CD4-positive, alpha-beta memory T cell (primary cell): ENCODE results near the gene PLD1. TPM values are rescaled to one million over a fixed set of nuclear protein-coding genes. Genes with fewer than 3 reads are reported as not detected.

Experiments used
- CTCF ChIA-PET: fragments of 350-600 bp; sonication (Branson Sonifier 250); formaldehyde crosslinking; loops from one replicate; lab custom pipeline; 2021; ENCODE audit warnings: inconsistent platforms; ENCODE audit not compliant: partially characterized antibody; lab: Charles Lee
- POLR2A ChIA-PET: fragments of 350-600 bp; sonication (Branson Sonifier 250); formaldehyde crosslinking; loops from one replicate; lab custom pipeline; 2021; ENCODE audit not compliant: partially characterized antibody; lab: Charles Lee
- DNase-seq, 5 donors: peaks; one replicate each; pipeline versions ENCODE4 v3.0.0 to v3.0.0-alpha.2; 2020 to 2022; ENCODE audit warnings: mixed read lengths in 1 of 5
- H3K27ac ChIP-seq: one replicate; pipeline ENCODE4 v1.7.0; 2013; ENCODE audit warnings: low read depth, low read length
- H3K27me3 ChIP-seq: 2 replicates; pipeline ENCODE4 v1.7.0; 2013; ENCODE audit warnings: mild to moderate bottlenecking, low read length, moderate library complexity; ENCODE audit not compliant: insufficient read depth
- H3K36me3 ChIP-seq: 2 replicates; pipeline ENCODE4 v1.7.0; 2013; ENCODE audit warnings: mild to moderate bottlenecking, low read length, moderate library complexity; ENCODE audit not compliant: insufficient read depth
- H3K4me1 ChIP-seq: 2 replicates; pipeline ENCODE4 v1.7.0; 2013; ENCODE audit warnings: mild to moderate bottlenecking, low read length, moderate library complexity; ENCODE audit not compliant: insufficient read depth
- H3K4me3 ChIP-seq, 2 donors: one replicate each; pipeline ENCODE4 v1.7.0; 2013; ENCODE audit warnings: low read length in 2 of 2, mild to moderate bottlenecking in 1 of 2
- H3K9me3 ChIP-seq, 2 donors: one replicate each; pipeline ENCODE4 v1.7.0; 2013; ENCODE audit warnings: low read length in 2 of 2, control low read depth in 1 of 2; ENCODE audit not compliant: control insufficient read depth in 1 of 2
- H3K27ac Mint-ChIP-seq, 7 donors: one replicate each; pipeline ENCODE4 v1.8.0; 2020 to 2021; ENCODE audit warnings: mixed read lengths in 7 of 7, mild to moderate bottlenecking in 6 of 7, inconsistent platforms in 3 of 7, moderate library complexity in 3 of 7
- H3K27me3 Mint-ChIP-seq, 2 donors: one replicate each; pipeline ENCODE4 v1.8.0; 2020 to 2021; ENCODE audit warnings: mixed read lengths in 2 of 2
- H3K36me3 Mint-ChIP-seq, 2 donors: one replicate each; pipeline ENCODE4 v1.8.0; 2020 to 2021; ENCODE audit warnings: mixed read lengths in 2 of 2, inconsistent platforms in 1 of 2, mild to moderate bottlenecking in 1 of 2
- H3K4me1 Mint-ChIP-seq, 4 donors: one replicate each; pipeline ENCODE4 v1.8.0; 2020 to 2021; ENCODE audit warnings: mixed read lengths in 4 of 4, mild to moderate bottlenecking in 1 of 4
- H3K4me3 Mint-ChIP-seq, 8 donors: one replicate each; pipeline ENCODE4 v1.8.0; 2020 to 2021; ENCODE audit warnings: mixed read lengths in 8 of 8, mild to moderate bottlenecking in 7 of 8, moderate library complexity in 6 of 8, inconsistent platforms in 3 of 8
- H3K9me3 Mint-ChIP-seq, 8 donors: one replicate each; pipeline ENCODE4 v1.8.0; 2020 to 2021; ENCODE audit warnings: mixed read lengths in 8 of 8, mild to moderate bottlenecking in 5 of 8, inconsistent platforms in 3 of 8, moderate library complexity in 1 of 8
- intact Hi-C: fragments of 100-400 bp; cut with micrococcal nuclease; formaldehyde crosslinking; loops from one replicate; pipeline ENCODE4 v1.15.1; 2023
- polyA plus RNA-seq, 2 donors: library from polyadenylated mRNA; unstranded; fragments of 300-500 nt; fragmentation: Illumina TruSeq; gene quantifications; one replicate each; pipeline ENCODE4 v1.2.3, GENCODE V29; 2021
- total RNA-seq, 2 experiments: library from RNA; stranded (reverse); gene quantifications; one replicate each; pipeline ENCODE4 v1.2.3, GENCODE V29; 2021

Gene PLD1
- total and polyA plus RNA-seq, 4 experiments from 2014 or later: 1.2 to 2.0 (median 1.3) TPM; not detected in 1

DNA sequence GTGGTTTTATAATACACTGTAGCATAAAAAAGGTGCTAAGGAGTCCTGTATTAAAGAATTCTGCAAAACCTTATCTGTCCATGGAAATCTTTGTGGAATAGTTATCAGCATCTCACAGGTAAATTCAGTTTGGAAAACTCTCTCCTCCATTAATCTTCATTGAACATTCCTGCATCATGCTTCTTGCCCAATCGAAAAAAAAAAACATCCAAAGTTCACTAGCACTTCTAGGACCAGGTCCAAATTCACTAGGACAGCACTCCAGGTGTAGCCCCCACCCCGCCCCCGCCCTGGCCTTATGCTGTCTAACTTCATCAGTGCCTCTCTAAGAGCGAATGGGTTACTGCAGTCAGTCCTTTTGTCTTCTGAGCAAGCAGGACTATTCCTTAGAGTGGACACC lies 138.6 kb downstream of the PLD1 start:
- ChIA-PET CTCF (interaction anchor here (0.9 kb wide), 1 partner anchor 17 kb away, joined by 4 read pairs; no protein-coding TSS in a partner anchor), POLR2A (no interaction called here)
- Mint-ChIP-seq H3K4me3 (no peak overlapping the region), H3K9me3 (no peaks in the 10 kb centered on the region), H3K27me3 (no peaks in the 10 kb centered on the region), H3K4me1 (no peaks in the 10 kb centered on the region), H3K27ac (no peak overlapping the region), H3K36me3 (peaks cover 0 to 3% of the 10 kb centered on the region in 2 donors)
- no peak overlapping the region for H3K27ac ChIP-seq
- no peak overlapping the region for H3K4me3 ChIP-seq
- H3K27me3 ChIP-seq: no peaks in the 10 kb centered on the region
- H3K4me1 ChIP-seq: no peaks in the 10 kb centered on the region
- intact Hi-C loops: no loop called here
- H3K9me3 ChIP-seq: no peaks in the 10 kb centered on the region
- H3K36me3 ChIP-seq: no peaks in the 10 kb centered on the region
- DNase-seq: no peak

- POLR2A ChIA-PET: no interaction called here
- no peak overlapping the region for H3K27ac Mint-ChIP-seq
Observed at GRCh38 chr3:171666516-171666915, 143.8 kb downstream of the PLD1 start.

DNA sequence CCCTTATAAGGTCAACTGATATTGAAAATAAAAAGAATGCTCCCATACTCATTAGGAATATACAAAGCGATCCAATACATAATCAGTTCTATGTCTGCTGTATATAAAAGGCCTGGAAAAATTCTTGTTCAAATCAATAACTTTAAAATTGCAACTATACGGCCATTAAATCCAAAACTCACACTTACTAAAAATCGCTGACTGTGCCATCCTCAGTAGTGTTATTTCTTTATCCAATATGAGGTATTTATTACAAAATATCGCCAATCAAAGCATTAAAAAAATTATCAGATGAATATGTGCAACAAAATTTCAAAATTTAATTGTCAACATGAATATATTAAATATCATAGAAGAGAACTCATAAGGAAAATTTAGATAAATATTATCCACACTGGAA lies 146.5 kb downstream of the PLD1 start:
- DNase-seq: no peak
- H3K9me3 ChIP-seq: no peaks in the 10 kb centered on the region
- peaks cover 3 to 8% of the 10 kb centered on the region in 2 donors for H3K27me3 Mint-ChIP-seq
- intact Hi-C loops: no loop called here
- no peaks in the 10 kb centered on the region for H3K27me3 ChIP-seq
- no peaks in the 10 kb centered on the region for H3K36me3 ChIP-seq
- ChIA-PET POLR2A (no interaction called here), CTCF (no interaction called here)
- no peak overlapping the region for H3K4me3 Mint-ChIP-seq
- no peak overlapping the region for H3K4me3 ChIP-seq
- no peak overlapping the region for H3K27ac Mint-ChIP-seq
- peaks cover 0 to 1% (median 0%) of the 10 kb centered on the region in 8 donors for H3K9me3 Mint-ChIP-seq
- no peaks in the 10 kb centered on the region for H3K36me3 Mint-ChIP-seq
- no peaks in the 10 kb centered on the region for H3K4me1 ChIP-seq
- no peaks in the 10 kb centered on the region for H3K4me1 Mint-ChIP-seq
- H3K27ac ChIP-seq: no peak overlapping the region

More at GRCh38 chr3:171666516-171666915, 143.8 kb downstream of the PLD1 start:
- H3K36me3 ChIP-seq: no peaks in the 10 kb centered on the region
- CTCF ChIA-PET: no interaction called here
- H3K27me3 ChIP-seq: no peaks in the 10 kb centered on the region
- Mint-ChIP-seq H3K4me1 (no peaks in the 10 kb centered on the region), H3K4me3 (no peak overlapping the region), H3K36me3 (no peaks in the 10 kb centered on the region), H3K27me3 (peaks cover 2 to 8% of the 10 kb centered on the region in 2 donors), H3K9me3 (peaks cover 0 to 1% (median 0%) of the 10 kb centered on the region in 8 donors)
- intact Hi-C loops: no loop called here
- no peak overlapping the region for H3K27ac ChIP-seq
- no peak overlapping the region for H3K4me3 ChIP-seq
- no peak for DNase-seq
- H3K9me3 ChIP-seq: no peaks in the 10 kb centered on the region
- no peaks in the 10 kb centered on the region for H3K4me1 ChIP-seq

DNA sequence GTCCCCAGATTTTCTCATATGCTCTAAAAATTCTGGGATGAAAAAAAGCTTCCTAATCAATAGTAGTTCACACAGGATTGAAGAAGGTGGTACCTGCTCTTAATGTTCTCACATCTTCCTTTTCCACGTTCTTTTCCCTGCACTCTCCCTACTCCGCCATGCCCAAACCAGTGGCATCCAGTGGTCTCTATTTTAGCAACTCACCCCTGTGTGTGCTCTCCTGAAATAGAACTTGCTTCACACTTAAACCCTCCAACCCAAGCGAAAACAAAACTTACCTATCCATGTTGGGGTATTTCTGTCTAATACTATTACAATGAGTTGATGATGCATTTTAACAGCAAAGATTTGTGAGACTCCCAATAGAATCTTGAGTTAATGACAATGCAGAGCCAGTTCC lies 148.8 kb downstream of the PLD1 start:
- ChIA-PET CTCF (no interaction called here), POLR2A (no interaction called here)
- Mint-ChIP-seq H3K36me3 (no peaks in the 10 kb centered on the region), H3K4me1 (no peaks in the 10 kb centered on the region), H3K9me3 (peaks cover 0 to under 1% (median 0%) of the 10 kb centered on the region in 8 donors), H3K27ac (no peak overlapping the region), H3K4me3 (no peak overlapping the region), H3K27me3 (peaks cover 3 to 8% of the 10 kb centered on the region in 2 donors)
- H3K4me3 ChIP-seq: no peak overlapping the region
- no peaks in the 10 kb centered on the region for H3K4me1 ChIP-seq
- no peaks in the 10 kb centered on the region for H3K27me3 ChIP-seq
- no peaks in the 10 kb centered on the region for H3K36me3 ChIP-seq
- no peaks in the 10 kb centered on the region for H3K9me3 ChIP-seq
- no peak overlapping the region for H3K27ac ChIP-seq
- DNase-seq: no peak
- intact Hi-C loops: no loop called here

- DNase-seq: no peak
- CTCF ChIA-PET: interaction anchor here (0.7 kb wide), 1 partner anchor 43 kb away, joined by 3 read pairs; no protein-coding TSS in a partner anchor
Observed at GRCh38 chr3:171660188-171660587, 150.1 kb downstream of the PLD1 start.

DNA sequence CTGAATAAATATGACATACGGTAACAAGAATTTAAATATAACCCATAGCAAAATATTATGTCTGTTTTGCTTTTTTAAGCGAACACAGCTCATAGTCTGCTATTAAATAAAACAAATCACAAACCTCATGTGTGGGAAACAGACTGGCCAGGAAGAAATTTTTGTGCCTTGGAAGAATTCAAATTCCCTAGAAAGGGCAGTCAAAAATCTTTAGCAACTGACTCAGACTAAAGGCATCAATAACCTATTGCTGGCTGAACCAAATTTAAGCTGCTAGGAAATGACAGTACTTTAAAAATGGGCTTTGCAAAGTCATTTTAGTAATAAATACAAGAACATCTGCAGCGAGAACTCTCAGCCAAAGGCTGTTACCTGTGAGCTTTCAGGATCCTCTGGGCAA lies 151.4 kb downstream of the PLD1 start:
- Mint-ChIP-seq H3K27ac (no peak overlapping the region), H3K4me3 (no peak overlapping the region), H3K36me3 (no peaks in the 10 kb centered on the region), H3K9me3 (no peaks in the 10 kb centered on the region), H3K27me3 (peaks cover 3 to 8% of the 10 kb centered on the region in 2 donors), H3K4me1 (no peaks in the 10 kb centered on the region)
- CTCF ChIA-PET: interaction anchor here (0.6 to 0.8 kb wide), 2 partner anchors 45 to 965 kb away, joined by 3 to 4 read pairs; no protein-coding TSS in a partner anchor
- POLR2A ChIA-PET: no interaction called here
- Histone ChIP-seq H3K9me3 (no peaks in the 10 kb centered on the region), H3K27ac (no peak overlapping the region), H3K4me1 (no peaks in the 10 kb centered on the region), H3K36me3 (no peaks in the 10 kb centered on the region), H3K4me3 (no peak overlapping the region), H3K27me3 (no peaks in the 10 kb centered on the region)
- no peak for DNase-seq
- intact Hi-C loops: no loop called here

More at GRCh38 chr3:171660188-171660587, 150.1 kb downstream of the PLD1 start:
- Histone ChIP-seq H3K4me1 (no peaks in the 10 kb centered on the region), H3K27ac (no peak overlapping the region), H3K4me3 (no peak overlapping the region), H3K9me3 (no peaks in the 10 kb centered on the region), H3K27me3 (no peaks in the 10 kb centered on the region), H3K36me3 (no peaks in the 10 kb centered on the region)
- intact Hi-C loops: no loop called here
- Mint-ChIP-seq H3K27me3 (peaks cover 3 to 8% of the 10 kb centered on the region in 2 donors), H3K9me3 (no peaks in the 10 kb centered on the region), H3K4me3 (no peak overlapping the region), H3K4me1 (no peaks in the 10 kb centered on the region), H3K27ac (no peak overlapping the region), H3K36me3 (no peaks in the 10 kb centered on the region)
- POLR2A ChIA-PET: interaction anchor here (0.8 kb wide), 1 partner anchor 9 kb away, joined by 4 read pairs; no protein-coding TSS in a partner anchor

- Histone ChIP-seq H3K9me3 (no peaks in the 10 kb centered on the region), H3K4me3 (no peak overlapping the region), H3K36me3 (no peaks in the 10 kb centered on the region), H3K4me1 (no peaks in the 10 kb centered on the region), H3K27ac (no peak overlapping the region), H3K27me3 (no peaks in the 10 kb centered on the region)
- ChIA-PET CTCF (interaction anchor here (1.7 kb wide), 1 partner anchor 40 kb away, joined by 4 read pairs; no protein-coding TSS in a partner anchor), POLR2A (no interaction called here)
- H3K9me3 Mint-ChIP-seq: no peaks in the 10 kb centered on the region
- no peaks in the 10 kb centered on the region for H3K36me3 Mint-ChIP-seq
- no peak for DNase-seq
- H3K27ac Mint-ChIP-seq: no peak overlapping the region
- H3K4me1 Mint-ChIP-seq: no peaks in the 10 kb centered on the region
- H3K27me3 Mint-ChIP-seq: no peaks in the 10 kb centered on the region
- H3K4me3 Mint-ChIP-seq: no peak overlapping the region
- intact Hi-C loops: no loop called here
Observed at GRCh38 chr3:171654809-171655208, 155.5 kb downstream of the PLD1 start.
